OCI-M2 (cell line): Measurements from ENCODE around the gene AHSP.
"Not testable (repeated sequence)": the region's sequence is repeated elsewhere in the genome, so short reads cannot be mapped to it uniquely, and the experiment has no call there.

Experiments
- DNase-seq: peaks from one replicate; lab custom pipeline; 2025; ENCODE audit not compliant: unreplicated experiment; lab: John Stamatoyannopoulos, UW

AHSP gene

GRCh38 chr16:31499928-31500327 lies 27.8 kb upstream of the AHSP start:
- no peak for DNase-seq

- no peak for DNase-seq
These were observed 26.3 kb upstream of the AHSP start for GRCh38 chr16:31501226-31501965.

- no peak for DNase-seq
These were observed 25.7 kb upstream of the AHSP start for GRCh38 chr16:31501966-31502348.

DNA sequence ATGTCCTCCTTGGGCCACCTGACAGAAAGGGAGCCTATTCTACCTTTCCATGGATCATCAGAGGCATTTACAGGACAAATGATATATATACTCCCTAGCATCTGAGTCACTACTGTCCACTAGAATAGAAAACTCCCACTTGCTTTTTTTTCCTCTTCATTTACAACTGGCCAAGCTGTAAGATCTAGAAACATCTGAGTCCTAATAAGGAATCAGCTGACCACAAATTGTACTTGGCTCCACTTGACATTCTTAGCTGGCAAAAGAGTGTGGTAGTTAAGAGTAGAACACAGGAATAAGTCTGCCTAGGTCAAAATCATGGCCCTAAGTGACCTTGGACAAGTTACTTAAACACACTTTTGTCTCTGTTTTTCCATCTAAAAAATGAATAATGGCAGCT lies 24.7 kb upstream of the AHSP start:
- DNase-seq = no peak

- not testable (repeated sequence) for DNase-seq
These were observed 24.1 kb upstream of the AHSP start for GRCh38 chr16:31503555-31503954.

DNA sequence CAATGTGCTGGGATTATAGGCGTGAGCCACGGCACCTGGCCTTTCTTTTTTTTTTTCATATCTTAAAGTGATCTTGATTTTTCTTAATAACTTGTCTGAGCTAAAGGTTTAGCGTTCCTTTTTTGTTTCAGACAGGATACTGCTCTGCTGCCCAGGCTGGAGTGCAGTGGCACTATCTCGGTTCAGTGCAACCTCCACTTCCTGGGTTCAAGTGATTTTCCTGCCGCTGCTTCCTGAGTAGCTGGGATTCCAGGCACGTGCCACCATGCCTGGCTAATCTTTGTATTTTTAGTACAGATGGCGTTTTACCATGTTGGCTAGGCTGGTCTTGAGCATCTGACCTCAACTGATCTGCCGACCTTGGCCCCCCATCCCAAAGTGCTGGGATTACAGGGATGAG lies 23.5 kb upstream of the AHSP start:
- DNase-seq = no peak

DNA sequence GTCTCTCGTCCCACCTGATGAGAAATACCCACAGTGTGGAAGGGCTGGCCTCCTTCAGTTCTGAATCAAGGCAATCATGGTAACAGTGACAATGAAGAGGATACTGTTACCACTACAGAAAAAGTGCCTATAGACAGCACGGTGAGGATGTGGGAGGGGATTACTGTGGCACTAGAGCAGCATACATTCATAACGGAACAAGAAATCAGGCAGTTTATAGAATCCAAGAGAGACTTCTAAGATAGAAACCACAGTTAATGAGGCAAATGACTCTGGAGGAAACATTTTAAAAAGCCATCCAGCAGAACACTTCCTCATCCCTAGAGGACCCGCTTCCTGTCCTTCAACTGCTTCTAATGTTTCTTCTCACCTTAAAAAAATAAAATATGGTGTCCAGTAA lies 22.2 kb upstream of the AHSP start:
- no peak for DNase-seq

DNA sequence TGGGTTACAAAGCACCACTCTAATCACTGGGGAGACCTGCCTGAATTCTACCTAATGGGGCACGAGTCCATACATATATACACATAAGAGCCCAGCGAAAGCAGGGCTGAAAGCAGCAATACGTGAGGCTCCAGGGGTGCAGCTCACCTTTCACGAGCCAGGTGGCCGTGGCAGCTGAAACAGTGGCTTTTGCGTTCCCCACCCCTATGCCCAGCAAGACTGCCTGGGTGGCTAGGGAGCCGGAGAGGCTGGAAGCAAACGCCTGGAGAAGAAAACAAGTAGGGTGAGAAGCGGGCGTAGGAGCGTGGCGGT lies 20.1 kb upstream of the AHSP start:
- DNase-seq = no peak

GRCh38 chr16:31507929-31508705 lies 19.6 kb upstream of the AHSP start, which contains the start of gene RUSF1:
Gene RUSF1, minus strand, starts transcription at chr16:31508391. Its CDS starts 18 bp downstream, at chr16:31508373.
- DNase-seq = peak; percentile 41

GRCh38 chr16:31508706-31509195 lies 18.9 kb upstream of the AHSP start:
- DNase-seq = no peak

GRCh38 chr16:31513126-31513525 lies 14.6 kb upstream of the AHSP start:
- no peak for DNase-seq

DNA sequence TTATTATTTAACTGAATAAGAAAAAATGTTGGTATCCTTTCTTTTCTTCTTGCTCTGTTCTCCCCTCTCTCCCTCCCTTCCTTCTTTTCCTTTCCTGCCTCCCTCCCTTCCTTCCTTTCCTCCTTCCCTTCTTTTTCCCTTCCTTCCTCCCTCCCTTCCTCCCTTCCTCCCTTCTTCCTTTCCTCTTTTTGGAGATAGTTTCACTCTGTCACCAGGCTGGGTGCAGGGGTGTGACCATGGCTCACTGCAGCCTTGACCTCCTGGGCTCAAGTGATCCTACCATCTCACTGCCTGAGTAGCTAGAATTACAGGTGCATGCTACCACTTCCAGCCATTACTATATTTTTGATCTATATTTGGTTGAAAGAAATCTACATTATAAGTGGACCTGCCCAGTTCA lies 13.8 kb upstream of the AHSP start:
- no peak for DNase-seq

DNA sequence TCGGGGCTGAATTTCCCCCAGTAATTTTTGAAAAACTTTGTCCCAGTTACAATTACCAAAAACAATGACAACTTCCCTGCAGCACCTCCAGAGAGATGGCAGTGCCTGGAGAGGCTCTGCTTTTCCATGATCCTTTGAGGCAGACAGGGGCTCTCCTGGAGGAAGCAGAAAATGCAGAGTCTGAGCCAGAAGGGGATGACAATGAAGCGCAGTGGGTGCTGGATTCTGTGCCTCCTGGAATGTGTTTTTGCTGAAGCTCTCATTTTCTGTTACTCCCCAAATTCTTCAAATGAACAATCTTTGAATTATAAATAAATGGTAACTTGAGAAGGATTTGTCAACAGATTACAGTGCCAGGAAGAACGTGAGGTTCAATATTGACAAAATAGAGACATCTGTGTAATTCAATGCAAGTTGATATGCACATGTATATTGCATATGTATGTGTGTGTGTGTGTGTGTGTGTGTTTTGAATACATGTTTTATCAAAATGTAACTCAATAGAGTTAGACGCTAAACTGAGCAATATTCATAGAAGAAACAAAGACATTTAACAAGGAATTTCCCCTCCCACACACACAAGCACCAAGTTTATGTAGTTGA lies 9.8 kb upstream of the AHSP start:
- no peak for DNase-seq

- DNase-seq = no peak
These were observed 7.8 kb upstream of the AHSP start for GRCh38 chr16:31519759-31520431.

GRCh38 chr16:31521368-31521767 lies 6.3 kb upstream of the AHSP start:
- DNase-seq = no peak

GRCh38 chr16:31522071-31522470 lies 5.6 kb upstream of the AHSP start:
- no peak for DNase-seq

DNA sequence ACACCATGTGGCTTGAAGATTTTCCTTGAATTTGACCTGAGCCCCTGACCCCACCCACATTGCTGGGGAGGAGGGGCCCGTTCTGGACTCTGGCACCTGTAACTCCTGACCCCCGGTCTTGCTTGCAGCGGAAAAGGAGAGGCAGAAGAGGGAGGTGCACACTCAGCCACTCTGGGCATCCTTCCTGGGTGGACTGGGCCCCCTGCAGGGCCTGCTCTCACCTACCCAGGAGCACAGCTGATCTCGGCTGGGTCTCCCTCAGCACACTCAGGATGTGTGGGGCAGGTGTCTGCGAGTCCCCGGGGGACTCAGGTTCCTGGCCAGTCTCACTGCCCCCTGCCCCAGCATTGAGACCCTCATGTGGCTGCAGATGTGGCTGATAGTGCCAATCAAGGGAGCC lies 3.9 kb upstream of the AHSP start:
- not testable (repeated sequence) for DNase-seq

- no peak for DNase-seq
These were observed 2.6 kb upstream of the AHSP start for GRCh38 chr16:31525113-31525512.

DNA sequence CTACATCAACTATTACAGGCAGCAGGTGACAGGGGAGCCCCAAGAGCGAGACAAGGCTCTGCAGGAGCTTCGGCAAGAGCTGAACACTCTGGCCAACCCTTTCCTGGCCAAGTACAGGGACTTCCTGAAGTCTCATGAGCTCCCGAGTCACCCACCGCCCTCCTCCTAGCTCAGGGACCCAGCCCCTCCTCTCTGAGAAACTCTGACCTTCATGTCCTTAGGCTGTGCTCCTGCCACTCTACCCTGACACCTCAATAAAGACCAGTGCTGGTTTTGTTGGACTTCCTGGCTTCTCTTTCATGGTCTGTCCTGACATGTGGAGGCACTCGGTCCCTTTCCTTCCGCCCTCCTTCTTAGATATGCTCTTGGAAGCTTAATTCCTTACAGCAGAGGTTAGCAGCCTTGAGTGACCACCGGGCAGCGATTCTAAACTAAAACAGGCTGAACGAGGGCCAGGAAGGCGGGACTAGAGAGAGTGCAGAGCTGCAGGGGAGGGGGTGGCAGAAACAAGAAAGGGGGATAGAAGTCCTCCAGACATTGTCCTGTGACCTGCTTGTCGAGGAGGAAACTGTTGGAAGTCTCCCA lies 915 bp downstream of the AHSP start:
- no peak for DNase-seq

DNA sequence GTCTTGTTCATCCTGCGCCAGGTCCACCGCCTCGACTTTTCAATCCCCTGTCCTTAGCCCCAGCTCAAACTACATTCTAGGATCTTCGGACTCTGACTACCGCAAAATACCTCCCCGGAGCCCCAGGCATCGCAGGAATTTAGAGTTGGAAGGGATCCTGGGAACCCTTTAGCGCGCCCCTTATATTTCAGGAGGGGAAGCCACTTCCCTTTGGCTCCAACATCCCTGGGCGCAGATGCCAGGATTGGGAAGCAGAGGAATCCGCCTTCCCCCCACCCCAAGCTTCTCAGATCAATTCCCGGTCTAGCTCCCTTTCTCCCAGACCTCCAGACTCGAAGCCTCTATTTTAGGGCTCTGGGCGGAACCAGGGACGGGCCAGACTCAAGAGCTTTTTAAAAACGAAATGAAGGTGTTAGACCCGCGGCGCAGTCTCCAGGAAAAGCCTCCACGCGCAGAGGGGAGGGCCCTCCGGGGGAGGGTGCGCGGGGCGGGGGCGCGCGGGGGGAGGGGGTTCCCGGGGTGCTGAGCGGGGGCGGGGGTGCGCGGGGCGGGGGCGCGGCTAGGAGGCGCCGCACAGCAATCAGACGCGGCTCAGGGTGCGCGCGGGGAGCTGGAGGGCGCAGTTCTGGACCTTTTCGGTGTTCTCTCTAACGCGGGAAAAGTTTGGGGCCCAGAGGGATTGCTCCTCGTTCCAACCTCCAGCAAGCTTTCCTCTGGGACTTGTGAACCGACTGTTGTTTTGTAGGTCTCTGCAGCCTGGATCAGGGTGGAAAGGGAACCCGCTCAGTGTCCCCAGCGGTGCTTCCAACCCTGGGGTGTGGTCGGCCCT lies 1.6 kb downstream of the AHSP start:
- no peak for DNase-seq
